HL-60 (cell line): ENCODE measurements around the gene PKP1.

Experiments used
- DNase-seq, 2 experiments: peaks; one replicate each; pipeline ENCODE4 v3.0.0-alpha.2; 2010 to 2020; ENCODE audit warnings: low read depth in 1 of 2, low spot score in 1 of 2
- H3K27ac ChIP-seq: fragments of 250-450 bp; sonication (Bioruptor Pico); replicated peaks from 2 replicates; pipeline ENCODE4 v1.5.1; 2020; ENCODE audit warnings: mild to moderate bottlenecking, moderate library complexity
- H3K27me3 ChIP-seq: fragments of 250-450 bp; sonication (Bioruptor Pico); 2 replicates; pipeline ENCODE4 v1.5.1; 2021; ENCODE audit warnings: mild to moderate bottlenecking, moderate library complexity; ENCODE audit not compliant: insufficient read depth, poor library complexity, severe bottlenecking
- H3K4me3 ChIP-seq: replicated peaks from 2 replicates; pipeline ENCODE4 v1.5.1; 2011; ENCODE audit warnings: mild to moderate bottlenecking, control low read depth, low read length; ENCODE audit not compliant: insufficient read depth
- CTCF ChIP-seq: IDR thresholded peaks from one replicate; pipeline ENCODE4 v1.5.1; 2011; ENCODE audit warnings: low read length, control low read depth, inconsistent platforms; ENCODE audit not compliant: insufficient read depth
- GABPA ChIP-seq: IDR thresholded peaks from 2 replicates; pipeline ENCODE4 v1.6.1; 2012; ENCODE audit warnings: low read depth
- POLR2AphosphoS5 ChIP-seq: IDR thresholded peaks from 2 replicates; pipeline ENCODE4 v1.6.1; 2012; ENCODE audit warnings: low read depth
- REST ChIP-seq: IDR thresholded peaks from 2 replicates; pipeline ENCODE4 v1.6.1; 2012; ENCODE audit warnings: low read depth; ENCODE audit not compliant: insufficient replicate concordance
- SPI1 ChIP-seq: IDR thresholded peaks from 2 replicates; pipeline ENCODE4 v1.6.1; 2012; ENCODE audit warnings: low read depth, mild to moderate bottlenecking, borderline replicate concordance

Gene PKP1

GRCh38 chr1:201329801-201330200 lies 46.5 kb downstream of the PKP1 start:
- no peaks in the 10 kb centered on the region for H3K27me3 ChIP-seq
- TF ChIP-seq REST (no peak), SPI1 (no peak), GABPA (no peak)
- no peak for DNase-seq

DNA sequence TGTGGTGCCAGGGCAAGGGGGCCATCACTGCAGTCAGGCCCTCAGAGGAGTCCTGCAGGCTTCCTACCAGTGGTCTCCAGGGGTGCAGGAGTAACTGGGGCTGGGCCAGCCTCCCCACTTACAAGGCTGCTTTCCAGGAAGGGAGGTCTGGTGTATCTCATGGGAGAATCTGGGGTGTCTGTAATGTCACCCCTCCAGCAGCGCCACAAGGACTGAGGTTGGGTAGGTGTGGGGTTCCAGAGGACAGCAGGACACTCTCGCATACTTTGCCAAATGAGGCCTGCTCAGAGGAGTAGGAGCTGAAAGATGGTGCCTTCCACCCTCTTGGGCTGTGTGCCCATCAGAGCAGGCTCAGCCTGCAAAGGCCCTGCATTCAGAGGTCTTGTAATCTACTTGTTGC lies 47.2 kb downstream of the PKP1 start:
- no peak overlapping the region for H3K4me3 ChIP-seq
- no peak for DNase-seq
- no peak overlapping the region for H3K27ac ChIP-seq
- H3K27me3 ChIP-seq = no peaks in the 10 kb centered on the region
- no peak for TF ChIP-seq SPI1
- TF ChIP-seq CTCF = no peak
- TF ChIP-seq REST = no peak
- no peak for TF ChIP-seq GABPA
- TF ChIP-seq POLR2AphosphoS5 = no peak

More at GRCh38 chr1:201329801-201330200, 46.5 kb downstream of the PKP1 start:
- H3K4me3 ChIP-seq = no peak overlapping the region
- H3K27ac ChIP-seq = no peak overlapping the region

- TF ChIP-seq POLR2AphosphoS5 (no peak), REST (no peak), GABPA (no peak)
- no peaks in the 10 kb centered on the region for H3K27me3 ChIP-seq
- no peak overlapping the region for H3K4me3 ChIP-seq
- DNase-seq = no peak
- H3K27ac ChIP-seq = no peak overlapping the region
These were observed 47.9 kb downstream of the PKP1 start for GRCh38 chr1:201331166-201331565.

GRCh38 chr1:201332021-201332420 lies 48.7 kb downstream of the PKP1 start:
- no peak for TF ChIP-seq REST
- TF ChIP-seq GABPA = no peak
- no peak for TF ChIP-seq SPI1
- no peak for TF ChIP-seq CTCF
- TF ChIP-seq POLR2AphosphoS5 = no peak
- no peaks in the 10 kb centered on the region for H3K27me3 ChIP-seq
- no peak for DNase-seq
- H3K27ac ChIP-seq = no peak overlapping the region
- no peak overlapping the region for H3K4me3 ChIP-seq
